HepG2 (cell line): ENCODE results near the gene RAC3. TPM values are rescaled to one million over a fixed set of nuclear protein-coding genes. Genes with fewer than 3 reads are reported as not detected.

ENCODE experiments used
- CBX2 ChIP-seq, 2 experiments: fragments of 200-600 bp in 1 of 2; sonication (generic); formaldehyde crosslinking in 1 of 2; IDR thresholded peaks; 2 replicates each; pipeline versions ENCODE4 v1.7.0 to v1.8.1; 2018 to 2022; ENCODE audit warnings: low read depth in 2 of 2, low read length in 1 of 2, mild to moderate bottlenecking in 1 of 2, missing genetic modification reagents in 1 of 2
- GLI4 ChIP-seq: sonication (generic); formaldehyde crosslinking; IDR thresholded peaks from 2 replicates; pipeline ENCODE4 v1.5.1; 2020; ENCODE audit warnings: missing genetic modification reagents, mild to moderate bottlenecking, moderate library complexity, borderline replicate concordance
- MAF1 ChIP-seq: sonication (generic); formaldehyde crosslinking; IDR thresholded peaks from 2 replicates; pipeline ENCODE4 v1.5.0; 2020; ENCODE audit warnings: missing genetic modification reagents, borderline replicate concordance
- MXD3 ChIP-seq: IDR thresholded peaks from 2 replicates; pipeline ENCODE4 v1.6.1; 2016; ENCODE audit warnings: mild to moderate bottlenecking, missing biosample characterization, missing genetic modification reagents
- NFYB ChIP-seq: sonication (generic); formaldehyde crosslinking; IDR thresholded peaks from 2 replicates; pipeline ENCODE4 v1.4.0; 2020; ENCODE audit warnings: missing genetic modification reagents
- PATZ1 ChIP-seq: sonication (generic); formaldehyde crosslinking; IDR thresholded peaks from 2 replicates; pipeline ENCODE4 v1.4.0; 2020; ENCODE audit warnings: missing genetic modification reagents
- RORA ChIP-seq: sonication (generic); formaldehyde crosslinking; IDR thresholded peaks from 2 replicates; pipeline ENCODE4 v1.5.0; 2020; ENCODE audit warnings: mild to moderate bottlenecking, missing genetic modification reagents, moderate library complexity
- SMARCE1 ChIP-seq: fragments of 450-650 bp; IDR thresholded peaks from 2 replicates; pipeline ENCODE4 v1.6.1; 2017; ENCODE audit warnings: borderline replicate concordance
- ZNF530 ChIP-seq: sonication (generic); formaldehyde crosslinking; IDR thresholded peaks from 2 replicates; pipeline ENCODE4 v1.5.0; 2020; ENCODE audit warnings: low read depth, mild to moderate bottlenecking, missing genetic modification reagents
- ZNF713 ChIP-seq: sonication (generic); formaldehyde crosslinking; IDR thresholded peaks from 2 replicates; pipeline ENCODE4 v1.4.0; 2020; ENCODE audit warnings: mild to moderate bottlenecking, missing genetic modification reagents
- ZNF740 ChIP-seq: sonication (generic); formaldehyde crosslinking; IDR thresholded peaks from 2 replicates; pipeline ENCODE4 v1.4.0; 2020; ENCODE audit warnings: missing genetic modification reagents
- ZNF839 ChIP-seq: sonication (generic); formaldehyde crosslinking; IDR thresholded peaks from 2 replicates; pipeline ENCODE4 v1.4.0; 2020; ENCODE audit warnings: missing genetic modification reagents, mild to moderate bottlenecking, borderline replicate concordance
- ZNF841 ChIP-seq: sonication (generic); formaldehyde crosslinking; IDR thresholded peaks from 2 replicates; pipeline ENCODE4 v1.8.1; 2023; ENCODE audit warnings: missing genetic modification reagents, borderline replicate concordance
- polyA plus RNA-seq, 8 experiments: library from polyadenylated mRNA; depleted of rRNA in 3 of 8; stranded (reverse) in 7 of 8; unstranded in 1 of 8; fragments of >200 nt; fragmentation: Illumina TruSeq in 4 of 8; extraction: Trizol in 4 of 8; gene quantifications; 2 replicates each; pipeline versions ENCODE4 v1.2.1 to v1.2.3, GENCODE V29; 2011 to 2016; ENCODE audit warnings: low read depth in 4 of 8, missing spikeins in 1 of 8, mixed read lengths in 1 of 8; ENCODE audit not compliant: insufficient read depth in 1 of 8
- total RNA-seq, 5 experiments: library from RNA; depleted of rRNA; stranded (reverse); fragments of >200 nt; fragmentation: Illumina TruSeq; extraction: Trizol; gene quantifications; 2 replicates each; pipeline ENCODE4 v1.2.3, GENCODE V29; 2016; ENCODE audit warnings: low read depth in 1 of 5
- TF ChIP-seq, protein P1 (sequence below): sonication (generic); formaldehyde crosslinking; conservative IDR thresholded peaks from 2 replicates; pipeline ENCODE4 v1.4.0; 2020; ENCODE audit warnings: mild to moderate bottlenecking, missing genetic modification reagents, moderate library complexity
- TF ChIP-seq, protein P2 (sequence below): sonication (generic); formaldehyde crosslinking; IDR thresholded peaks from 2 replicates; pipeline ENCODE4 v1.5.1; 2020; ENCODE audit warnings: missing genetic modification reagents, mild to moderate bottlenecking, borderline replicate concordance
- TF ChIP-seq, protein P3 (sequence below): sonication (generic); formaldehyde crosslinking; IDR thresholded peaks from 2 replicates; pipeline ENCODE4 v1.5.0; 2020; ENCODE audit warnings: mild to moderate bottlenecking, low read depth, missing genetic modification reagents, borderline replicate concordance

The RAC3 gene
- total and polyA plus RNA-seq, 2 of the 13 experiments (the other 11 are each of a cell fraction or from before 2014, with no cell fraction given) = 10.5 to 21.3 TPM

DNA sequence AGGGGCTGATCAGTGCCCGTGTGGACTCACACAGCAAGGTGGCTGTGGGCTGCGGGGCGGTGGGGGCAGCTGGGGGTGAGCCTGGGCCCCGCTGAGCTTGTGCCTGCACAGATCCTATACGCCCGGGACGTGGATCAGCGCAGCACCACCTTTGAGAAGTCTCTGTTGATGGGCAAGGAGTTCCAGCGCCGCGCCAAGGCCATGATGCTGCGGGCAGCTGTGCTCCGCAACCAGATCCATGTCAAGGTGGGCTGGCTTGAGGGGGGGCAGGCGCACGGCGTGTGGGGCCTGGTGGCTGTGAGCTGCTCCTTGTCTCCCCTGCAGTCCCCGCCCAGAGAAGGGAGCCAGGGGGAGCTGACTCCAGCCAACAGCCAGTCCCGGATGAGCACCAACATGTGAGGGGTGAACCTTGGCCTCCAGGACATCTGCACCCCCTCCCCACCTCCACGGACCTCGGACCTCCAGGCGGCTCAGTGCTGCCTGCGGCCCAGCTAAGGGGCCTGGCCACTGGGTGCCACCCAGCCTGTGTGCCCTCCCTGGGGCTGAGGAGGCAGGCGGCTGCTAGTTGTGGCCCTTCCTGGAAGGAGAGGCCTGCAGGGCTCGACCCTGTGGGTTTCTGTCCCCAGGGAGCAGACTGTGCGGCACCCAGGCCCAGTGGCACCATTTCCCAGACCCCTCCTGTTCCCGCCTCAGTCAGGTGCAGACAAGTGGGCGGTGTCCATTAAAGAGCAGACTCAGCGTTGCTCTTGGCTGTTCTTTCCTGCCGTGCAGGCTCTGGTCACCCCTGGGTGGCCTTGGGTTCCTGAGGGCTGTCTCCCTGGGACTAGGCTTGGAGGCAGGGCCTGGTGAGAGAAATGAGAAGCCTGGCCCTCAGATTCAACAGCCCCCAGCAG, 25.5 kb downstream of the RAC3 start (continued):
- TF ChIP-seq, protein P1, sequence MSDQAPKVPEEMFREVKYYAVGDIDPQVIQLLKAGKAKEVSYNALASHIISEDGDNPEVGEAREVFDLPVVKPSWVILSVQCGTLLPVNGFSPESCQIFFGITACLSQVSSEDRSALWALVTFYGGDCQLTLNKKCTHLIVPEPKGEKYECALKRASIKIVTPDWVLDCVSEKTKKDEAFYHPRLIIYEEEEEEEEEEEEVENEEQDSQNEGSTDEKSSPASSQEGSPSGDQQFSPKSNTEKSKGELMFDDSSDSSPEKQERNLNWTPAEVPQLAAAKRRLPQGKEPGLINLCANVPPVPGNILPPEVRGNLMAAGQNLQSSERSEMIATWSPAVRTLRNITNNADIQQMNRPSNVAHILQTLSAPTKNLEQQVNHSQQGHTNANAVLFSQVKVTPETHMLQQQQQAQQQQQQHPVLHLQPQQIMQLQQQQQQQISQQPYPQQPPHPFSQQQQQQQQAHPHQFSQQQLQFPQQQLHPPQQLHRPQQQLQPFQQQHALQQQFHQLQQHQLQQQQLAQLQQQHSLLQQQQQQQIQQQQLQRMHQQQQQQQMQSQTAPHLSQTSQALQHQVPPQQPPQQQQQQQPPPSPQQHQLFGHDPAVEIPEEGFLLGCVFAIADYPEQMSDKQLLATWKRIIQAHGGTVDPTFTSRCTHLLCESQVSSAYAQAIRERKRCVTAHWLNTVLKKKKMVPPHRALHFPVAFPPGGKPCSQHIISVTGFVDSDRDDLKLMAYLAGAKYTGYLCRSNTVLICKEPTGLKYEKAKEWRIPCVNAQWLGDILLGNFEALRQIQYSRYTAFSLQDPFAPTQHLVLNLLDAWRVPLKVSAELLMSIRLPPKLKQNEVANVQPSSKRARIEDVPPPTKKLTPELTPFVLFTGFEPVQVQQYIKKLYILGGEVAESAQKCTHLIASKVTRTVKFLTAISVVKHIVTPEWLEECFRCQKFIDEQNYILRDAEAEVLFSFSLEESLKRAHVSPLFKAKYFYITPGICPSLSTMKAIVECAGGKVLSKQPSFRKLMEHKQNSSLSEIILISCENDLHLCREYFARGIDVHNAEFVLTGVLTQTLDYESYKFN (CRISPR knock-in tag) = peak; percentile 96
- TF ChIP-seq MXD3 (CRISPR knock-in tag) (no peak), NFYB (CRISPR knock-in tag) (no peak), MAF1 (CRISPR knock-in tag) (no peak), ZNF839 (CRISPR knock-in tag) (no peak), PATZ1 (peak; percentile 88), ZNF841 (0 out of 2 replicates have a peak, but pooled peaks have one; percentile 29), CBX2 (IDR thresholded peaks at IDR 0.05; ENCODE audit: low read depth, low read length) (no peak), CBX2 (CRISPR knock-in tag; IDR thresholded peaks at IDR 0.05; ENCODE audit: low read depth) (no peak), SMARCE1 (no peak), ZNF530 (CRISPR knock-in tag) (no peak), GLI4 (no peak), RORA (no peak), ZNF713 (CRISPR knock-in tag) (no peak; the same call in 1 of the 2 replicates), ZNF740 (CRISPR knock-in tag) (peak; percentile 95)
- TF ChIP-seq, protein P2, sequence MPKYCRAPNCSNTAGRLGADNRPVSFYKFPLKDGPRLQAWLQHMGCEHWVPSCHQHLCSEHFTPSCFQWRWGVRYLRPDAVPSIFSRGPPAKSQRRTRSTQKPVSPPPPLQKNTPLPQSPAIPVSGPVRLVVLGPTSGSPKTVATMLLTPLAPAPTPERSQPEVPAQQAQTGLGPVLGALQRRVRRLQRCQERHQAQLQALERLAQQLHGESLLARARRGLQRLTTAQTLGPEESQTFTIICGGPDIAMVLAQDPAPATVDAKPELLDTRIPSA (CRISPR knock-in tag) = no peak
- TF ChIP-seq, protein P3, sequence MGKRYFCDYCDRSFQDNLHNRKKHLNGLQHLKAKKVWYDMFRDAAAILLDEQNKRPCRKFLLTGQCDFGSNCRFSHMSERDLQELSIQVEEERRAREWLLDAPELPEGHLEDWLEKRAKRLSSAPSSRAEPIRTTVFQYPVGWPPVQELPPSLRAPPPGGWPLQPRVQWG (CRISPR knock-in tag) = no peak
